LNCAP (cell line): ENCODE data around the gene AKR1C1.

Experiments
- TF ChIP-seq, protein P1 (sequence below): fragments of 450-650 bp; IDR thresholded peaks from 2 replicates; pipeline ENCODE4 v1.5.1; 2017; ENCODE audit warnings: mild to moderate bottlenecking

Gene AKR1C1

DNA sequence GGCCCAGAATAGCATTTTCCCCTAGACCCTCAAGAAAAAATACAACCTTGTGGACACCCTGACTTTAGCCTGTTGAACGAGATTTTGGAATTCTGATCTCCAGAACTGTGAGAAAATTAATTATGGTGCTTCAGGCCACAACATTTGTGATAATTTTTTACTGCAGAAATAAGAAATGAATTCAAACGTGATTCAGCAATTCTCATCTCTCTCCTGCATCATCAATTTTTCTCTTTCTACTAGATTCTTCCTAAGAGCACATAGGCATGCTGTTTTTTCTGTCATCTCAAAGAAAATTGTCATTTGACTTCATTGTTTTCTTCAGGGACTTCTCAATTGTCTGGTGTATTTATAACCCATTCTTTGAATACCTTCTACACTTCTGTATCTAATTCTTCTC lies 49.4 kb downstream of the AKR1C1 start:
- TF ChIP-seq, protein P1, sequence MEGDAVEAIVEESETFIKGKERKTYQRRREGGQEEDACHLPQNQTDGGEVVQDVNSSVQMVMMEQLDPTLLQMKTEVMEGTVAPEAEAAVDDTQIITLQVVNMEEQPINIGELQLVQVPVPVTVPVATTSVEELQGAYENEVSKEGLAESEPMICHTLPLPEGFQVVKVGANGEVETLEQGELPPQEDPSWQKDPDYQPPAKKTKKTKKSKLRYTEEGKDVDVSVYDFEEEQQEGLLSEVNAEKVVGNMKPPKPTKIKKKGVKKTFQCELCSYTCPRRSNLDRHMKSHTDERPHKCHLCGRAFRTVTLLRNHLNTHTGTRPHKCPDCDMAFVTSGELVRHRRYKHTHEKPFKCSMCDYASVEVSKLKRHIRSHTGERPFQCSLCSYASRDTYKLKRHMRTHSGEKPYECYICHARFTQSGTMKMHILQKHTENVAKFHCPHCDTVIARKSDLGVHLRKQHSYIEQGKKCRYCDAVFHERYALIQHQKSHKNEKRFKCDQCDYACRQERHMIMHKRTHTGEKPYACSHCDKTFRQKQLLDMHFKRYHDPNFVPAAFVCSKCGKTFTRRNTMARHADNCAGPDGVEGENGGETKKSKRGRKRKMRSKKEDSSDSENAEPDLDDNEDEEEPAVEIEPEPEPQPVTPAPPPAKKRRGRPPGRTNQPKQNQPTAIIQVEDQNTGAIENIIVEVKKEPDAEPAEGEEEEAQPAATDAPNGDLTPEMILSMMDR: no peak

DNA sequence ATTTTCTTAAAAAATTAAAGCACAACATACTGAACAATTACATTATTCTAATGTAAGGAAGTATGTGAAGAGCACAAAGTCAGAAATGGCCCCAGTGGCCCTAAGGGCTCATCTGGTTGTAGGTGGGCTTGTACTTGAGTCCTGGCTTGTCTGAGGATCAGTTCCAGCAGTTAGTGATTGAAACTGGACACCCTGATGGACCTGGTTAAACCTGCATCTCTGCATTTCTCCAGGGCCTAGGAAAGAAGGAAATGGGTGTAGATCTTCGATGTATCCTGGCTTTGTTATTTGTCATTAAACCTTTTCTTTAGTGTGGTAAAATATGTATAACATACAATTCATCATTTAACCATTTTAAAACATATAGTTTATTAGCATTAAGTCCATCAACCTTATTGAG lies 50.2 kb downstream of the AKR1C1 start:
- TF ChIP-seq, protein P1: no peak

DNA sequence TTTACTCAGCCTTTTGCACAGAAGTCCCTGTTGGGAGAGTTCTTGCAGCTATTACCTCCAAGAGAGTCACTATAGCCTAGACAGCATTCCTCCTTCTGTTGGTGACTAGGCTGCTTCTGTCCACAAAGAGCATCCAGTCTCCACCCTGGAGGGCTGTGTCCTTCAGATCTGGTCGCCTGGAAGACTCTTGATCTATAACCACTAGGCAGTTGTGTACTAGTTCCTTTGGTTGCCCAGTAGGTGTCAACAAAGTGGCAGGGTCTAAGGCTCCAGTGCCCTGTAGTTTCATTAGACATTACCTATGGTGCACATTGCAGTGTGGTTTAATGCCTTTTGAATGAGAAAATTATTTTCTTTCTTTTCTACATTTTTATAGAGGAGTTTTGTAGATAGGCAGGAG lies 51.7 kb downstream of the AKR1C1 start:
- TF ChIP-seq, protein P1: peak; percentile 25; the same call in 1 of the 2 replicates

DNA sequence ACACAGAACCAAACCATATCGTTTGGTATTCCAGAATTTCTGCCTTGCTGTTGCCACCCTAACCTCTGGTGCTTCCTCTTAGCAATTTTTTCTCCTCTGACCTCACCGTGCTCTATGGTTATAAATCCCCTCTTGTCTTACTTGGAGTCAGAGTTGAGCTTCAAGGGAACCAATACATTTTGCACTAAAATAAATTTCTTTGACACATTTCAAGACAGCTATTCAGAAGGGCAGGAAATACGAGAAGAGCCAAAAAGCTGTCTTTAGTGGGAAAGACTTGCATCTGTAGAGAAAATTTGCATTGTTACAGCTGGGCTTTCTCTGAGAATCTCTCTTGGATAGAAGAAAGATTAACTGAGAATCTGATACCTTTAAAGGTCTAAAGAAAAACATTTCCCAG lies 54.9 kb downstream of the AKR1C1 start:
- TF ChIP-seq, protein P1: no peak

DNA sequence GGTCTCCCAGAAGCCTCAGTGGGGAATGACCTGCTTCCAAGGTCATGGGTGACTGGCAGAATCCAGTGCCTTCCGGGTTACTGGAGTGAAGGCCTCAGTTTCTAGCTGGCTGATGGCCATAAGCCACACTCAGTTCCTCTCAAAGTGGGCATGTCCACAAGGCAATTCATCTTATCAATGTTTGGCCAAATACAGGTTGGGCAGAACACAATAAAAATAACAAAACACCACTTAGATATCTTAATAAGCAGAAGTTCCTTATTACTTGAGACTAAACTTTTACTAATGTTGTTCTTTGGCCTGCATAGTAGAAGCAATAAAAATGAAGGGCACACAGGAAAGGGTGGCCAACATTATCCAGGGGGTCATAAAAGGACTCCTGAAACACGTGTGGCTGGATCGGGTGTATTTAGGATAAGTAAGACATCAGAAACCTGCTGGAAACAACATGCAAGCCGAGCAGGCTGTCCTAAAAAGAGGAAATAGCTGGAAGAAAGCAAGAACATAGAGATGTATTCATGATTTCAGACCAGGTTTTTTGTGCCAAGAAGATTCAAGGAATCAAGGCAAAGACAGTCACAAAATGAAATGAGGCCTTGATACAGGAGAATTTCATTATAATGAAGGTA lies 60.1 kb downstream of the AKR1C1 start:
- TF ChIP-seq, protein P1: no peak

DNA sequence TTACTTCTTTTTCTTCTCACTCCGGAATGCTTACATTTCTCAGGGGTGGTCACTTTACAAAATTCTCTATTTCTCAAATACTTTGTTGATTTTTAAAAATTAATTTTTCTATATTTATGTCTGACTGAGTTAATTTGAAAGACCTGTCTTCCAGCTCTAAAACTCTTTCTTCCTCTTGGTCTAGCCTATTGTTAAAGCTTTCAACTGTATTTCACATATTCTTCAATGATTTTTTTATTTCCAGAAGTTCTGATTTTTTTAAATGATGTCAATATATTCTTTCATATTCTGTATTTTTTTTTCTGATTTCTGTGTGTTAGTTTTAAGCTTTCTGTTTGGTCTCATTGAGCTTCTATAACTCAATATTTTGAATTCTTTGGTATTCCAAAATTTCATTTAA lies 67.8 kb downstream of the AKR1C1 start:
- TF ChIP-seq, protein P1: no peak
